ENCODE measurements around the gene RABGAP1L. TPM values are rescaled to one million over a fixed set of nuclear protein-coding genes. Genes with fewer than 3 reads are reported as not detected.
"Not testable (repeated sequence)": the region's sequence is repeated elsewhere in the genome, so short reads cannot be mapped to it uniquely, and the experiment has no call there.

The RABGAP1L gene
- total RNA-seq, 3 donors from 2014 or later, result 46.1 to 74.7 (median 59.2) TPM

DNA sequence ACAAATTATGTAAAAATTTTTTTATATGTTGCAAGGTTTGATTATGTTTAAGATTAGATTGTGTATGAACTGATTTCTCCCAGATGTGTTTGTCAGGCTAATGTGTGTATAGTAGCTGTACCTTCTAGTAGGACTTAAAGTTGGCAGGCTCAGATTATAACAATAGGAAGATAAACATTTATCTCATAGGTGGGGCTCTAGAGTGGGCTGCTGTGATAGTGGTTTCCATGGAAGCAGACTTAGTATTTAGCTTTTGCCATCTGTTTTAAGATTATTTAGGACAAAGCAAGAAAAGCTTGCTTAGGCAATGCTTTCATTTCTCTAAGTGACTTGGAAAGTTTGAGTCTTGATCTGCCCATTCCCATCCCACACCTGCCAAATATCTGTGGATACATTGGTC lies 652.7 kb downstream of the RABGAP1L start:
- intact Hi-C loops (cut with DNase I, micrococcal nuclease), result no loop called here

DNA sequence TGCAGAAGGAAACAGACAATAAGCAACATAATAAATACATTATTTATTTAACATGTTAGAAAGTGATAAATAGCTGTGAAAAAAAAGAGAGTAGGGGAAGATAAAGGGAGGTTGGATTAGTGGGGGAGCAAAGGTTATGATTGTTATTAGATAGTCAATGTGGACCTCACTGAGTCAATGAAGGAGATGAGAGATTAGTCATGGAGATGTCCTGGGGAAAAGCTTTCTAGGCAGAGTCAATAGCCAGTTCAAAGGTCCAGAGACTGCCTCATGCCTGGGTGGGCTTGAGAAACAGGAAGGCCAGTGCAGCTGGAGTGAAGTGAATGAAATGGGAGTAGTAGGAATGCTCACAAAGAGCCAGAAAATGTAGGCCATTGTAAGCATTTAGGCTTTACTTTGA lies 653.3 kb downstream of the RABGAP1L start:
- H3K4me3 ChIP-seq, result no peak overlapping the region
- H3K9me3 ChIP-seq, result no peaks in the 10 kb centered on the region
- ATAC-seq (no peak), DNase-seq (no peak)
- H3K4me1 ChIP-seq (ENCODE audit: low read depth), result no peaks in the 10 kb centered on the region
- H3K36me3 ChIP-seq (ENCODE audit: low read depth), result no peaks in the 10 kb centered on the region
- intact Hi-C loops (cut with DNase I, micrococcal nuclease), result no loop called here
- TF ChIP-seq, protein P1, sequence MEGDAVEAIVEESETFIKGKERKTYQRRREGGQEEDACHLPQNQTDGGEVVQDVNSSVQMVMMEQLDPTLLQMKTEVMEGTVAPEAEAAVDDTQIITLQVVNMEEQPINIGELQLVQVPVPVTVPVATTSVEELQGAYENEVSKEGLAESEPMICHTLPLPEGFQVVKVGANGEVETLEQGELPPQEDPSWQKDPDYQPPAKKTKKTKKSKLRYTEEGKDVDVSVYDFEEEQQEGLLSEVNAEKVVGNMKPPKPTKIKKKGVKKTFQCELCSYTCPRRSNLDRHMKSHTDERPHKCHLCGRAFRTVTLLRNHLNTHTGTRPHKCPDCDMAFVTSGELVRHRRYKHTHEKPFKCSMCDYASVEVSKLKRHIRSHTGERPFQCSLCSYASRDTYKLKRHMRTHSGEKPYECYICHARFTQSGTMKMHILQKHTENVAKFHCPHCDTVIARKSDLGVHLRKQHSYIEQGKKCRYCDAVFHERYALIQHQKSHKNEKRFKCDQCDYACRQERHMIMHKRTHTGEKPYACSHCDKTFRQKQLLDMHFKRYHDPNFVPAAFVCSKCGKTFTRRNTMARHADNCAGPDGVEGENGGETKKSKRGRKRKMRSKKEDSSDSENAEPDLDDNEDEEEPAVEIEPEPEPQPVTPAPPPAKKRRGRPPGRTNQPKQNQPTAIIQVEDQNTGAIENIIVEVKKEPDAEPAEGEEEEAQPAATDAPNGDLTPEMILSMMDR (IDR thresholded peaks at IDR 0.05), result no peak

More for the DNA sequence above, 652.7 kb downstream of the RABGAP1L start:
- ATAC-seq, result no peak
- Histone ChIP-seq H3K36me3 (ENCODE audit: low read depth) (no peaks in the 10 kb centered on the region), H3K4me1 (ENCODE audit: low read depth) (no peaks in the 10 kb centered on the region), H3K9me3 (no peaks in the 10 kb centered on the region), H3K4me3 (no peak overlapping the region)
- no peak for DNase-seq
- TF ChIP-seq, protein P1 (IDR thresholded peaks at IDR 0.05), result no peak

DNA sequence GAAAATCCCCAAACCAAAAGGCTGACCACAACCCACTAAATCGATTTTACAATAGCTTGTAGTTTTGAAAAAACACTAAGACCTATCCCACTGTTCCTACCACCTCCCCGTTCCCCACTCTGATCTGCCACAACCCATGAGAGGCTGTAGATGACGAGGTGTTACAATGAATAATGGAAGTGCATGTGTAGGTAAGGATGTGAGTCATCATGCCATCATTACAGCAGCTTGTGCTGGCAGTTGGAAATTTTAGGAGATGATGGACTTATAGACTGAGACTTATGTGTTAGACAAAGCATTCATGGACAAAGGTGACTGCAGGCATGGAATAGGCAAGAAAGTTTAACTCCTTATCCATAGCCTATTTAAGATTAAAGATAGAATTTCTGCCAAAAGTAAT lies 655.7 kb downstream of the RABGAP1L start:
- no peak overlapping the region for H3K4me3 ChIP-seq
- H3K4me1 ChIP-seq (ENCODE audit: low read depth), result no peaks in the 10 kb centered on the region
- H3K9me3 ChIP-seq, result no peaks in the 10 kb centered on the region
- ATAC-seq, result no peak
- TF ChIP-seq, protein P1 (IDR thresholded peaks at IDR 0.05), result no peak
- no peaks in the 10 kb centered on the region for H3K36me3 ChIP-seq (ENCODE audit: low read depth)
- DNase-seq, result no peak
- intact Hi-C loops (cut with DNase I, micrococcal nuclease), result no loop called here

DNA sequence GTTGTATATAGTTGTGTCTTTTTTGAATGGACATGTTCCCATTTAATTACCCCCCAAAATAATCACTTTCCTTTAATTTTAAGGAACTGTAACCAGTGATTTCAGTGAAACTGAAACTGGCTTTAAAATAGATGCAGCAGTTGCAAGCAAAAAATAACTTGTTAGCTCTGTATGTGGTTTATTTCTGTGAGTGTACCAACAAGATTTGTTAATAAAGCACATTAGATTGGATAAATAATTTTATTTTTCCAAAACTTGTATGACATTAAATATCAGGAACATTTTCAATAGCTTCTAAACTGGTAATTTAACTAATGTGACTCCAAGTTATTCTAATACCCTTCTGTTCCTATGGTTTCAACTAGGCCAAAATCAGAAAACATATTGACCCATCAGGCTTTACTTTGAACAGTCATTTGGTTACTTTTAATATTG lies 656.2 kb downstream of the RABGAP1L start:
- no peak overlapping the region for H3K4me3 ChIP-seq
- H3K36me3 ChIP-seq (ENCODE audit: low read depth), result no peaks in the 10 kb centered on the region
- TF ChIP-seq, protein P1 (IDR thresholded peaks at IDR 0.05), result no peak
- H3K9me3 ChIP-seq, result no peaks in the 10 kb centered on the region
- intact Hi-C loops (cut with DNase I, micrococcal nuclease), result no loop called here
- ATAC-seq, result no peak
- no peak for DNase-seq
- no peaks in the 10 kb centered on the region for H3K4me1 ChIP-seq (ENCODE audit: low read depth)

DNA sequence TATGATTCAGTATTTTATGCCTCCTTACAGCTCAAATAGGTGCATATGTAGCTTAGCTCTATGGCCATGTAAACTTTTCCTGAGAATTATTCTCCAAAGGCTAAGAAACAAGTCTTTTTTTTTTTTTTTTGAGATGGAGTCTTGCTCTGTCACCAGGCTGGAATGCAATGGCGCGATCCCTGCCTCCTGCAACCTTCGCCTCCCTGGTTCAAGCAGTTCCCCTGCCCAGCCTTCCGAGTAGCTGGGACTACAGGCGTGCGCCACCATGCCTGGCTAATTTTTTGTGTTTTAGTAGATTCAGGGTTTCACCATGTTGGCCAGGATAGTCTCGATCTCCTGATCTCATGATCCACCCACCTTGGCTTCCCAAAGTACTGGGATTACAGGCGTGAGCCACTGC lies 657.3 kb downstream of the RABGAP1L start:
- ATAC-seq; intact Hi-C loops (cut with DNase I, micrococcal nuclease): not testable (repeated sequence)

DNA sequence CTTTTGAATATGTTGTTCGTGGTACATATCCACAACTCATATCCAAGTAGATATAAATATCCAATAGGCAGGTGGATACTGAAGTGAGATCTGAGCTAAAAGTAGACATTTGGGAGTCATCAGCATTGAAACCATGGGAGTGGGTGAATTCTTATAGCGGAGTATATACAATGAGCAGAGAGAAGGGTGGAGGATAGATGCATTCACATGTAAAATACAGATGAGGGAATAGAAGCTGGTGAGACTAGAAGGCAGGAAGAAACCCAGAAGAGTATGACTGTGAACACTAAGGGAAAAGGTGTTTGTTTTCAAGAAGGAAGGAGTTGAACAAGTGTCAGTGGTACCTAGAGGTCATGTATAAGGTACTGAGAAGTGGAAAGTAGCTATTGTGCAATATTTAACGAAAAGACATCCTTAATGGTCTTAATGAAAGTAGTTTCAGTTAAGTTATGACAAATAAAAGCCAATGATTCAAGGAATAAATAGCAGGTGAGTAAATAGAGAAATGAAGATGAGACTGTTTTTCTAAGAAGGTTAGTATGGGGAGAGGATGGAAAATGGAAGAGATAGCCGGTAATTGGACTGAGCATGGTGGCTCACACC lies 658.8 kb downstream of the RABGAP1L start:
- Histone ChIP-seq H3K4me3 (no peak overlapping the region), H3K36me3 (ENCODE audit: low read depth) (no peaks in the 10 kb centered on the region), H3K9me3 (no peaks in the 10 kb centered on the region), H3K4me1 (ENCODE audit: low read depth) (no peaks in the 10 kb centered on the region)
- no peak for ATAC-seq
- no peak for DNase-seq
- intact Hi-C loops (cut with DNase I, micrococcal nuclease), result no loop called here
- TF ChIP-seq, protein P1 (IDR thresholded peaks at IDR 0.05), result no peak

More for the DNA sequence above, 657.3 kb downstream of the RABGAP1L start:
- not testable (repeated sequence) for H3K36me3 ChIP-seq (ENCODE audit: low read depth); H3K4me1 ChIP-seq (ENCODE audit: low read depth); H3K4me3 ChIP-seq; H3K9me3 ChIP-seq; DNase-seq

Measured in mucosa of descending colon (tissue), 3 donors.